ENCODE data around the gene KIAA2012. TPM values are rescaled to one million over a fixed set of nuclear protein-coding genes. Genes with fewer than 3 reads are reported as not detected.

The KIAA2012 gene
- total RNA-seq, result under 0.01 TPM in 1 of 2 replicates, not detected in the other

DNA sequence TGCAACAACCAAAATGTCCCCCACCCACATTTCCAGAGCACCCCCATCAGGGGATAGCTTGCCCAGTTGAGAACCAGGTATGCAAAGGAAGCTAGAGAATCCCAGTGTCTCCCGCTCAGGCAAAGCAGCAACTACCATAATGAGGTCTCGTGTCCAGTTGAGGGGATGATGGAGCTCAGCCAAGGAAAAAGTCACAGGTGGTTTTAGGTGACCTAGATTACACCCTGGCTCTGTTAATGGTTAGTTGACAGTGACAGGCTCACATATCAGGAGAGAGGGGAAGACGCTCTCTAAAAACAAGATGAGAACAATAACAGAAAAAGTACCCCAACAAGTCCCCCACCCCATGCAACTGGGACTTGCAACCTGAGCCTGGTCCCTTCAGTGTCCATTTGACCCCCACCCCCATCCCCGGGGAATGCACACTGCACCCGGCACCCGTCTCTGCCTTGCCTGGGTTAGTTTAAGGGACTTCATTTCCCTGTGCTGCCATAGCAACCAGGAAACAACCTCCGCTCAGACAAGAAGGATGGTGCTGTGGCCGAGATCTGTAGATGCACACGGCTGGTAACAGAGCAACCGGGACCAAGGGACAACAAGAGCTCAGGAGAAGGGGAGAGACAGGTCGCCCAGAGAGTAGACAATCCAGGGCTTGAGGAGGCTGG lies at the start of gene KIAA2012:
TSS of gene KIAA2012 (plus strand) at position 519 of the 665 bp plus-strand sequence. CDS start 373 bp downstream, outside the sequence.

DNA sequence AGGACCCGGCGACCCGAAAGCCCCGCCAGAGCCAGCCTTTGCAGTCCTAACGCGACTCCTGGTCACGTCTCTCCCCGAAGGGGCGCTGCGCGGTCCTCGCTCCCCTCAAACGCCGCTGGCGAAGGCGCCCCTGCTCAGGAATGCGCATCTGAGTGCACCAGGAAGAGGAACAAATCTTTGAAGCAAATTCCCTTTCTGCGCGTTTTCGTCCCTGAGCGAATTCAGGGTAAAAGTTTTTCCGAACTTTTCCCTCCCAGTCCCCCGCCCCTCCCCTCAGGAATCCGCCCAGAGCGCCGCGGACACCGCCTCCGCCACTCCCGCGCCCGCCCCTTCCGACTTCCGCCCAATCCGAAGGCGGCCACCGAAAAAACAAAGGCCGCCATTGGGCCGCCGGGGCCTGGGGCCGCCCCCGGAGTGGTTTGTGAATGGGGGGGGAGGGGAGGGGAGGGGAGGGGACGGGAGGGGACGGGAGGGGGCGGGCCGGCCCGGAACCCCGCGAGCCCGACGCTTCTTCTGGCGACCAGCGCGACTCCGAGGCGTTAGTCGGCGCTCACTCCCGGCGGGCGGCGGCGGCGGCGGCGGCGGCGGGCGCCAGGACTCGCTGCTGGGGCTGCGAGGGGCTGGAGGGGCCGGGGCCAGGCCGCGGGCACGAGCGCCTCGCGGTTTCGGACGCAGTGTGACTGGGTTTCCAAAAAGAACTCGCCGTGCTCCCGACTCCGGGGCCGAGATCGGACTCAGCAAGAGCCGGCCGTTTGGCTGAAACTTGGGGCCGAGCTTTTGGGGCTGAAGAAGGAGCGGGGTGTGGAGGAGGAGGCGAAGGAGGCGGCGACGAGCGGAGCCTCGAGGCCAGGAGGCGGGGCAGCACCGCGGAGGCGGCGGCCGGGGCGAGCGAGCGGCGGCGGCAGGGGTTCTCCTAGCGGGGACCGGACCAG lies 39.5 kb upstream of the KIAA2012 start, which contains the start of gene FZD7:
TSS of gene FZD7 (plus strand) at position 539 of the 932 bp plus-strand sequence. CDS start 793 bp downstream, outside the sequence.

DNA sequence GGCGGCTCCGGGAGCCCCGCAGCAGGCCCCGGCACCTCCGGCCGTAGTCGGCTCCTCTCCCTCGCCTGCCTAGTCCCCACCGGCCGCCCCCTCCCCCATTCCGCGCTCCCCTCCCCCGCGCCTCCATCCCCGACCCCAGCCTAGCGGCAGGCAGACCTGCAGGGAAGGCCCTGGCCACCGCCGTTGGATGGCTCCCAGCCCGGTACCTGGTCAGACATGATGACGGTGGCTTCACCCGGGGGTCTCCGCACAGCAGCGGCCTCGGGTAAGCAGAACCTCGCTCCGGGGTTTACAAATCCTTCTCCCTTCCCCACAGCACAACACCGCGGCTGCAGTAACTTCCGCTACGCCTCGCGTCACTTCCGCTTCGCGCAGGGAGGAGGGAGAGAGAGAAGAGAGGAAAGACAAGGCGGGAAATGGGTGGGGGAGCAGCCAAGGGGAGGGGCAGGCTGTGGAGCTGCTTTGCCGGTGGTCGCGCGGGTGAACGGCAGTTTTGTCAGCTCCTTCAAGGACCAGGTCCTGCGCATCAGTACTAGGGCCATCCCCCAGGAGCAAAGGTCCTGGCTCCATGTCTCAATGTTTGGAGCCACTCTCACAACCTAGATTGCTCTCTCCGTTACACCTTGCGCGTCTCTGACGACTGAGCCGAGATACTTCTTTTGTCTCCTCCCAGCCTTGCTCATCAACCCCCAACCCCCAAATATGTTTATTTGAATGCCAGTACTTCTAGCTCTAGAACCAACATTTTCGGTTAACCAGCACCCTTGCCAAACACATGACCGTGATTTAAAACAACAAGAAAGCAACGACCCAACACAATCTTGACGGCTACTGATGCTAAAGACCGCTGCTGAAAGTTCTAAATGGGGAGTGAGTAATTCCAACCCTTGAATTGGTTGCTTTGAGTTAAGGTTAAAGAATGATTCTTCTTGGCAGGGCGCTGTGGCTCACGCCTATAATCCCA lies 165.5 kb downstream of the KIAA2012 start, which contains the start of gene SUMO1:
TSS of gene SUMO1 (minus strand) at position 364 of the 964 bp plus-strand sequence. CDS start at position 218, 146 bp downstream.

Other genes starting within 250 kb of the KIAA2012 start
- gene FZD7, start 39.4 kb upstream of the KIAA2012 start, total RNA-seq, result 3.3 and 7.4 TPM in 2 replicates
- gene SUMO1, start 165.3 kb downstream of the KIAA2012 start, total RNA-seq, result 99.1 and 116 TPM in 2 replicates
- gene NOP58, start 192.5 kb downstream of the KIAA2012 start, total RNA-seq, result 50.5 and 51.5 TPM in 2 replicates